PFSK-1 (cell line): Measurements from ENCODE around the gene PPP1R14B.
A peak's percentile ranks its signal among the peaks of the same experiment; 100 is the strongest.

Experiments
- FOXP2 ChIP-seq: optimal IDR thresholded peaks from 2 replicates; pipeline ENCODE3; 2011; ENCODE audit warnings: borderline replicate concordance, control low read depth, inconsistent platforms; ENCODE audit not compliant: insufficient read depth; ENCODE audit errors: extremely low read length, extremely low read depth
- POLR2AphosphoS5 ChIP-seq: IDR thresholded peaks from 2 replicates; pipeline ENCODE4 v1.6.1; 2012; ENCODE audit warnings: low read depth, mild to moderate bottlenecking, control low read depth, low read length, moderate library complexity
- SIN3A ChIP-seq: IDR thresholded peaks from 2 replicates; pipeline ENCODE4 v1.6.1; 2012; ENCODE audit warnings: mild to moderate bottlenecking, low read length, moderate library complexity, borderline replicate concordance; ENCODE audit not compliant: insufficient read depth
- TAF1 ChIP-seq: IDR thresholded peaks from 2 replicates; pipeline ENCODE4 v1.6.1; 2012; ENCODE audit warnings: low read length, control low read depth, borderline replicate concordance; ENCODE audit not compliant: insufficient read depth
- TF ChIP-seq, protein P1 (sequence below), 2 experiments: IDR thresholded peaks; 2 replicates each; pipeline versions ENCODE4 v1.6.1 to v1.8.0; 2011 to 2012; ENCODE audit warnings: low read depth in 2 of 2, low read length in 2 of 2, control low read depth in 1 of 2, inconsistent platforms in 1 of 2, mild to moderate bottlenecking in 1 of 2, moderate library complexity in 1 of 2; ENCODE audit not compliant: insufficient read depth in 1 of 2

The PPP1R14B gene

DNA sequence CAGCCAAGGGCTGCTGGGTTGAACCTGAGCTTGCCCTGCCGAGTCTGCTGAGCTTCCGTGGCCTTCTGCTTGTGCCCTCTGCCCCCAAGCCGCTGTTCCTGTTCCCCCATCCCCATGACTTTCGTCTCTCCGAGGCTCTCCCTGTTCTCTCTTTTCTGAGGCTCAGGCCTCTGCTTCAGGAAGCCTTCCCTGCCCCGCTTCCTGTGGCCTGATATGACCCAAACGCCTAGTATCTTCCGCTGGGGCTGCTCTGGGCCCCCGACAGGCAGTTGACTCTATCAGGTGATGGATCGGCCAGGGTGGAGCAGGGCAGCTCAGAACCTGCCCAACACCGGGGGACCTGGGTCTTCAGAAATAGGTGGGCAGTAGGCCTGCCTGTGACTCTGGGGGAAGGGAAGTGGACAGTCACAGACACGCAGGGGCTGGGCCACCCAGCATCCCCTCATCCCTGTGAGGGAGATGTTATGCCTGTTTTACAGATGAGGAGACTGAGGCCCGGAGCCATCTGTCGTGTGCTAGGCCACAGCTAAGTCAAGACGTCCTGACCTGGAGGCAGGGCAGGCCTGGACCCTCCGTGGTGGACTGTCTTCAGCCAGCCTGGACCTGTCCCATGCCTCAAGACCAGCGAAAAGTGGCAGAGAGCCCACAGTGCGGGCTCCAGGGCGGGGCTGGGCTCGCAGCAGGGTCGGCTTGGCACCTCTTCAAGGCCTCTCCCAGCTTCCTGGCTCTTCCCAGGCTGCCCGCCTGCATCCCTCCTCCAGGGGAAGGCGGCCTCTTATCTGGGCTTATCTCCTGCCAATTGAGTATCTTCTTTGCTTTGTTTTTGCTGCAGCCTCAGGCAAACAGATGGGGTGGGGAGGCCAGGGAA, 21.5 kb upstream of the PPP1R14B start:
- TF ChIP-seq POLR2AphosphoS5 (peak; percentile 33), SIN3A (0 out of 2 replicates have a peak, but pooled peaks have one; percentile 30)
- TF ChIP-seq, protein P1, sequence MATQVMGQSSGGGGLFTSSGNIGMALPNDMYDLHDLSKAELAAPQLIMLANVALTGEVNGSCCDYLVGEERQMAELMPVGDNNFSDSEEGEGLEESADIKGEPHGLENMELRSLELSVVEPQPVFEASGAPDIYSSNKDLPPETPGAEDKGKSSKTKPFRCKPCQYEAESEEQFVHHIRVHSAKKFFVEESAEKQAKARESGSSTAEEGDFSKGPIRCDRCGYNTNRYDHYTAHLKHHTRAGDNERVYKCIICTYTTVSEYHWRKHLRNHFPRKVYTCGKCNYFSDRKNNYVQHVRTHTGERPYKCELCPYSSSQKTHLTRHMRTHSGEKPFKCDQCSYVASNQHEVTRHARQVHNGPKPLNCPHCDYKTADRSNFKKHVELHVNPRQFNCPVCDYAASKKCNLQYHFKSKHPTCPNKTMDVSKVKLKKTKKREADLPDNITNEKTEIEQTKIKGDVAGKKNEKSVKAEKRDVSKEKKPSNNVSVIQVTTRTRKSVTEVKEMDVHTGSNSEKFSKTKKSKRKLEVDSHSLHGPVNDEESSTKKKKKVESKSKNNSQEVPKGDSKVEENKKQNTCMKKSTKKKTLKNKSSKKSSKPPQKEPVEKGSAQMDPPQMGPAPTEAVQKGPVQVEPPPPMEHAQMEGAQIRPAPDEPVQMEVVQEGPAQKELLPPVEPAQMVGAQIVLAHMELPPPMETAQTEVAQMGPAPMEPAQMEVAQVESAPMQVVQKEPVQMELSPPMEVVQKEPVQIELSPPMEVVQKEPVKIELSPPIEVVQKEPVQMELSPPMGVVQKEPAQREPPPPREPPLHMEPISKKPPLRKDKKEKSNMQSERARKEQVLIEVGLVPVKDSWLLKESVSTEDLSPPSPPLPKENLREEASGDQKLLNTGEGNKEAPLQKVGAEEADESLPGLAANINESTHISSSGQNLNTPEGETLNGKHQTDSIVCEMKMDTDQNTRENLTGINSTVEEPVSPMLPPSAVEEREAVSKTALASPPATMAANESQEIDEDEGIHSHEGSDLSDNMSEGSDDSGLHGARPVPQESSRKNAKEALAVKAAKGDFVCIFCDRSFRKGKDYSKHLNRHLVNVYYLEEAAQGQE (IDR thresholded peaks at IDR 0.05; ENCODE audit: insufficient read depth in 1 of 2, low read depth in 2 of 2, low read length in 2 of 2) = no peak

DNA sequence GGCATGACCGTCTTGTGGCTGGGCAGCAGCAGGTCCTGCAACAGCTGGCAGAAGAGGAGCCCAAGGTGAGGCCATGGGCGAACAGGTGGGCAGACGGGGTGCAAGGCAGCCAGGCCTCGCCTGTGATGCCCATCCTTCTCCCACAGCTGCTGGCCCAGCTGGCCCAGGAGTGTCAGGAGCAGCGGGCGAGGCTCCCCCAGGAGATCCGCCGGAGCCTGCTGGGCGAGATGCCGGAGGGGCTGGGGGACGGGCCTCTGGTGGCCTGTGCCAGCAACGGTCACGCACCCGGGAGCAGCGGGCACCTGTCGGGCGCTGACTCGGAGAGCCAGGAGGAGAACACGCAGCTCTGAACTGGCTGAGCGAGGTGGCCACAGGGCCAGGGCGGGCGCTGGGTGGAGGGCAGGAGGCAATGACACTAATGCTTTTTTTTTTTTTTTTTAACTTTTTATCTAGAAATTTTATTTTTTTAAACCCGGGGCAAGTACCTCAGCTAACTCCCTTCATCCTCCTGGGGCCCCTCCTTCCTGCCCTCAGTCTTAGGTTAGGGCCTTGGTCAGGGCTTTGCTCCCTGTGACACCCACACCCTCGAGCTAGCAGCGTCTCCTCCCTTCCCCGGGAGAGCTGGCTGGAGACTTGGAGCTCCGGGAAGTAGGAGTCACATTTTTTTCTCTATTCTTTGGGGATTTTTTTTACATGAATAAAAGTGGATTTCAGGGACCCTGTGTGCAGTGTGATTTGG, 20.6 kb upstream of the PPP1R14B start:
- TF ChIP-seq TAF1 (no peak), POLR2AphosphoS5 (no peak), FOXP2 (no peak), SIN3A (no peak)
- TF ChIP-seq, protein P1 (IDR thresholded peaks at IDR 0.05; ENCODE audit: insufficient read depth in 1 of 2, low read depth in 2 of 2, low read length in 2 of 2) = no peak

DNA sequence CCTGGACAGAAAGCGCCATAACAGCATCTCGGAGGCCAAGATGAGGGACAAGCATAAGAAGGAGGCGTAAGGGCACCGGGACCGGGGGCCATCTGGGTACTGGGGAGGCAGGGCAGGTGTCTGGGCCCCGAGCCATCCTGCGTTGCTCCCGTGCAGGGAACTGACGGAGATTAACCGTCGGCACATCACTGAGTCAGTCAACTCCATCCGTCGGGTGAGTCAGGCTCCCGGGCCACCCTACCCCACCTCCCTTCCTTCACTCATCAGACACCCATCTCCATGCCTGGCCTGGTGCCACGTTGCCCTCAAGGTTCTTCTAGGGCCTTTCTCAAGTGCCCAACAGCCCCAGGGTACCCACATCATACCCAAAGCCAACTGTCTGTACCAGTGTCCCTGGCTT, 19.6 kb upstream of the PPP1R14B start:
- no peak for TF ChIP-seq POLR2AphosphoS5
- TF ChIP-seq, protein P1 (IDR thresholded peaks at IDR 0.05; ENCODE audit: insufficient read depth in 1 of 2, low read depth in 2 of 2, low read length in 2 of 2) = no peak
- no peak for TF ChIP-seq FOXP2
- no peak for TF ChIP-seq TAF1
- TF ChIP-seq SIN3A = no peak

DNA sequence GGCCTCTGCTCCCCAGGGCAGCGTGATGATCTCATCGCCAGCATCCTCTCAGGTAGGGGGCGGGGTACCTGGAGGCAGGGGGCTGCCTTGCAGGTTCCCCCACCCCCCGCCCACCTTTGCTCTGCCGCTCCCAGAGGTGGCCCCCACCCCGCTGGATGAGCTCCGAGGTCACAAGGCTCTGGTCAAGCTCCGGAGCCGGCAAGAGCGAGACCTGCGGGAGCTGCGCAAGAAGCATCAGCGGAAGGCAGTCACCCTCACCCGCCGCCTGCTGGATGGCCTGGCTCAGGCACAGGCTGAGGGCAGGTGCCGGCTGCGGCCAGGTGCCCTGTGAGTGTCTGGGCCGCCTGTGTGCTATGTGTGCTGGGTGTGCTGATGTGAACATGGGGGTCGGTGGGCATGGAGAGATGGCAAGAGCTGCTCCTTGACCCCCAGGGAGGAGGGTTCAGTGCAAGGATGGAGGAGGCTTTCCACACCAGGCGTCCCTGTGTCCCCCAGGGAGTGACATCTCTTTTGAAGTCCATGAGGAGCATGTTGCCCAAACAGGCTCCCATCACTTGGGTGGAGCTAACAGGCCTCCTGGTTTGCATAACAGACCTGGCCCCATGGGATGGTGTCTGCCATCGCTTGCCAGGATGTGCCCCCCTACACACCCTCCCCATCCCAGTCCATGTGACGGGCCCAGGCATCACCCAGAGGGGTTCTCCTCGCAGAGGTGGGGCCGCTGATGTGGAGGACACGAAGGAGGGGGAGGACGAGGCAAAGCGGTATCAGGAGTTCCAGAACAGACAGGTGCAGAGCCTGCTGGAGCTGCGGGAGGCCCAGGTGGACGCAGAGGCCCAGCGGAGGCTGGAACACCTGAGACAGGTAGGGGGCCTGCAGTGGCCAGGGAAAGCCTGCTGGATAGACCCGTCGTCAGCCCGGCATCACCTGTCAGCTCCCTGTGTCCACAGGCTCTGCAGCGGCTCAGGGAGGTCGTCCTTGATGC, 18.7 kb upstream of the PPP1R14B start:
- TF ChIP-seq TAF1 (no peak), SIN3A (no peak), POLR2AphosphoS5 (no peak), FOXP2 (no peak)
- TF ChIP-seq, protein P1 (IDR thresholded peaks at IDR 0.05; ENCODE audit: insufficient read depth in 1 of 2, low read depth in 2 of 2, low read length in 2 of 2) = no peak
